AG04449 (cell line): ENCODE results near the gene IDH2.

ENCODE experiments used
- CTCF ChIA-PET: fragments of 350-600 bp; formaldehyde crosslinking; extraction: SDS; loops from one replicate; lab custom pipeline; 2021; ENCODE audit warnings: antibody characterized with exemption; lab: Yijun Ruan, JAX
- POLR2A ChIA-PET: fragments of 400-600, 350-600 bp; formaldehyde crosslinking; extraction: SDS; loops from one replicate; lab custom pipeline; 2020; ENCODE audit warnings: antibody characterized with exemption, inconsistent platforms; lab: Yijun Ruan, JAX
- DNase-seq: peaks from one replicate; pipeline ENCODE4 v3.0.0-alpha.2; 2010; ENCODE audit warnings: low read depth, low spot score
- H3K4me3 ChIP-seq: 2 replicates; pipeline ENCODE4 v1.5.1; 2011; ENCODE audit warnings: low read depth, mild to moderate bottlenecking, control low read depth, low read length
- TF ChIP-seq, protein P1 (sequence below): IDR thresholded peaks from one replicate; pipeline ENCODE4 v1.5.1; 2011; ENCODE audit warnings: mild to moderate bottlenecking, moderate library complexity, low read length, control low read depth, inconsistent platforms; ENCODE audit not compliant: insufficient read depth; ENCODE audit errors: missing control alignments

Gene IDH2

DNA sequence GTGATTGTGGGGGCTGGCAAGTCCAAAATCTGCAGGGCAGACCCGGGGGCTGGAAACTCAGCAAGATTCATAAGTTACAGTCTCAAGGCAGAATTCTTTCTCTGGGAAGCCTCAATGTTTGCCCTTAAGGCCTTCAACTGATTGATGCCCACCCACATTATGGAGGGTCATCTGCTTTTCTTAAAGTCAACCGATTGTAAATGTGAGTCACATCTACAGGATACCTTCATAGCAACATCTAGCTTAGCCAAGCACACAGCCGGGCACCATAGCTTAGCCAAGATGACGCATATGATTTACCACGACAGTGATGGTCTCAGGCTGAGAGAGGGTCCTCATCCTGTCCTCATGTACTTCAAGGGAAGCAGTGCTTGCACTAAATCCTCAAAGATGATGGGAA, 43.5 kb downstream of the IDH2 start:
- ChIA-PET CTCF (no interaction called here), POLR2A (no interaction called here)
- H3K4me3 ChIP-seq: no peak overlapping the region
- no peak for DNase-seq
- TF ChIP-seq, protein P1, sequence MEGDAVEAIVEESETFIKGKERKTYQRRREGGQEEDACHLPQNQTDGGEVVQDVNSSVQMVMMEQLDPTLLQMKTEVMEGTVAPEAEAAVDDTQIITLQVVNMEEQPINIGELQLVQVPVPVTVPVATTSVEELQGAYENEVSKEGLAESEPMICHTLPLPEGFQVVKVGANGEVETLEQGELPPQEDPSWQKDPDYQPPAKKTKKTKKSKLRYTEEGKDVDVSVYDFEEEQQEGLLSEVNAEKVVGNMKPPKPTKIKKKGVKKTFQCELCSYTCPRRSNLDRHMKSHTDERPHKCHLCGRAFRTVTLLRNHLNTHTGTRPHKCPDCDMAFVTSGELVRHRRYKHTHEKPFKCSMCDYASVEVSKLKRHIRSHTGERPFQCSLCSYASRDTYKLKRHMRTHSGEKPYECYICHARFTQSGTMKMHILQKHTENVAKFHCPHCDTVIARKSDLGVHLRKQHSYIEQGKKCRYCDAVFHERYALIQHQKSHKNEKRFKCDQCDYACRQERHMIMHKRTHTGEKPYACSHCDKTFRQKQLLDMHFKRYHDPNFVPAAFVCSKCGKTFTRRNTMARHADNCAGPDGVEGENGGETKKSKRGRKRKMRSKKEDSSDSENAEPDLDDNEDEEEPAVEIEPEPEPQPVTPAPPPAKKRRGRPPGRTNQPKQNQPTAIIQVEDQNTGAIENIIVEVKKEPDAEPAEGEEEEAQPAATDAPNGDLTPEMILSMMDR: no peak

DNA sequence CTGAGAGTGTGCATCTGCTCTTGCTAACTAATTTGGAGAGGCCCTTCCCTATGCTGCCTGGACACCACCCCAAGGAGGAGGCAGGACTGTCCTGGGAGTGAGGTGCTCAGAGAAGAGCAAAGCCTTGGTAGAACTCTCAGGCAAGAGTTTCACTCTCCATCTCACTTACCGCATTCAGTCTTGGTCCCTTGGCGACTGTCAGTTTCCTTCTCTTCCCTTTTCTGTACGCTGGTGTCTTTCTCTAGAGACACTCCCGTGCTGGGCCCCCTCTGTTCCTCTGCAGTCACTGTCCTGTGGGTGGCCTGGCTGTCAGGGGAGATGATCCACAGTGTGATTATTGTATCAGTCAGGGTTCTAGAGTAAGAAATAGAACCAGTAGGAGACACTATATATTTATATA, 44.0 kb downstream of the IDH2 start:
- CTCF ChIA-PET: no interaction called here
- no peak overlapping the region for H3K4me3 ChIP-seq
- POLR2A ChIA-PET: no interaction called here
- TF ChIP-seq, protein P1: no peak
- no peak for DNase-seq

DNA sequence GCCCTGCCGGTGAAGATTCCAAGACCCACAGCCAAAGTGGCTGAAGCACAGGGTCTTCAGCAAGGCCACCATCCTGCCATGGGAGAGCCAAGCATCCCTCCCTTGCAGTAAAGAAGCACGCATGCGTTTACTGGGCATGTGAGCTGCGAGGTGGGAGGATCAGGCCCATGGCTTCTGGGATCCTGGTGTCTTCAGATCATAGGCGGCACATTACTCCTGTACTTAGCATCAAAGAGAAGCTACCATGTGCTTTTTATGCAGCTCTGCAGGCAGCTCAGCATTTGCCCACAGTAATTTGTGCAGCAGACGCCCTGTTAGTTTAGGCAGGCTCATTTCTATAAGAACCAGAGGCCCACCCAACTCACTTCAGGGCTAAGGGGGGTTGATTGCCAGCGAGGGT, 45.7 kb downstream of the IDH2 start:
- POLR2A ChIA-PET: no interaction called here

DNA sequence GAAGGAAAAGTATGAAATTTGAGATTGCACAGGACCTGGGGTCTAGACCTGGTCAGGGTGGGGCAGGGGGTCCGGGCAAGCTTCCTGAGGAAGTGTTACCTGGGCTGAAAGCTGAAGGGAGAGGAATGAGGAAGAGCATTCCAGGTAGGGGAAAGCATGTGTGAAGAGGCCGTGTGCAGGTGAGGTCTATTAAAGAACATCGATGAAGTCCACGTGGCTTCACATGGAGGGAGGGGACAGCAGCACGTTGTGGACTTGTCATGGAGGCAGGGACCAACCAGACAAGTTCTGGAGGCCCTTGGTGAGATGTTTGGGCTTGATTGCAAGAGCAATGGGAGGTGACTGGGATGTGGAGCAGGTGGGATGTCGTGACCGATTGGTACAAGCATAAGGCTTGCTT, 47.1 kb downstream of the IDH2 start:
- POLR2A ChIA-PET: no interaction called here
- CTCF ChIA-PET: interaction anchor here (1.0 to 1.7 kb wide), 4 partner anchors 16 to 145 kb away, joined by 3 to 12 read pairs (median 4); no protein-coding TSS in a partner anchor
- DNase-seq: no peak

More for the DNA sequence above, 45.7 kb downstream of the IDH2 start:
- H3K4me3 ChIP-seq: no peak overlapping the region
- CTCF ChIA-PET: interaction anchor here (1.7 kb wide), 1 partner anchor 15 kb away, joined by 10 read pairs; no protein-coding TSS in a partner anchor
- TF ChIP-seq, protein P1: no peak
- no peak for DNase-seq

DNA sequence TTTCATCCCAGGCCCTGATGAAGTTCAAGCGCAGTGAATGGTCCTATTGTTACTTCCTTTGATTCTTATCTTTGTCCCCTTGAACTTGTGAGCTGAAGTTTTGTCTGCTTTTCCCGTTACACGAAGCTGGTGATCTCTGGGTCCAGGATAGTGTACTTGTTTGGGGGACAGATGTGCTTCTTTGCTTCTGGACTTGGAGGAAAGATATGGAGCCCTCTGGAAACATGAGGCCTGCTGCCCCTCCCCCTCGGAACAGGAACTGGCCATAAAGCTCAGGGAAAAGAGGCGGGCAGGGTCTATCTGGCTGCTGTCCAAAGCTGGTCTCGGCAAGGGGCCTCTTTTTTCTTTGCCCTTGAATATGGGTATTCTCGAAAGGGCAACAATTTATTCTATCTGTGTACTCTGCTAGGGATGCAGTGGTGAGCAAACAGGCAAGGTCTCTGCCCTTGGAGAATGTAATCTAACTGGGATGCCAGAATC, 47.6 kb downstream of the IDH2 start:
- no peak for DNase-seq
- TF ChIP-seq, protein P1: no peak
- no peak overlapping the region for H3K4me3 ChIP-seq
- POLR2A ChIA-PET: no interaction called here
- CTCF ChIA-PET: interaction anchor here (1.0 to 1.7 kb wide), 4 partner anchors 17 to 144 kb away, joined by 3 to 12 read pairs (median 4); no protein-coding TSS in a partner anchor

More for the DNA sequence above, 47.1 kb downstream of the IDH2 start:
- TF ChIP-seq, protein P1: no peak
- no peak overlapping the region for H3K4me3 ChIP-seq

DNA sequence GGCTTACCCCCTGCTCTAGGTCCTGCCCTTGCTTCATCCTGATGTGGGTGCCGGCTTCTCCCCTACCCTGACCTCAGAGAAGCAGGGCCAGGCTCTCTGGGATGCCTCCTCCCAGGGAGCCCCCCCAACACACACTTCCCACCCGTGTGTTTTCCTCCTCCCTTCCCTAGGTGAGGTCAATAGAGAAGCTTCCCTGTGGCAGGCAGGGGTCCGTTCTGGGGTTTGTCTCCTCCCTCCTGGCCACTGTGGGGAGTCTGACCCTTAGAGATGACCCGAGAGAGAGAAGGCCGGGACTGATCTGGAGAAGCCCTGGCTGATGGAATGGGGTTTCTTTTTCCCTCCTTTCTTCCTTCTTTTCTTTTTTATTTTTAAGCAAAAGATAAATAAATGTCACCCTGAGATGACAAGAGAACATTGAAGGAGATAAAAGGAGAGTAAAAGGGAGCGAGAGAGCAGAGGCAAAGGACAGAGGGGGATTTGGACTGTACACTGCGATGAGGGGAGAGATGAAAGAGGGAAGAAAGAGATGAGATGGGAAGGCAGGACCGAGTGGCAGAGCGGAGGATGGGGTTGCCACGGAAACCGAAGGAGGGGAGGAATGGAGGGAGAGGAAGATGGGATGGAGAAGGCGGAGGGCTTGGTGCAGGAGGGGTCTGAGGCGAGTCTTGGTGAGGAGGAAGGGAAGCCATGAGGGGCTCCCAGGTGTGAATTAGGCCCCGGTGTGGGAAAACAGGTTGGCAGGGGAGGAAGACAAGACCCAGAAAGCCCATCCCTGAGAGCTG, 48.4 kb downstream of the IDH2 start:
- POLR2A ChIA-PET: no interaction called here
- no peak overlapping the region for H3K4me3 ChIP-seq
- CTCF ChIA-PET: interaction anchor here (1.0 to 1.9 kb wide), 5 partner anchors 17 to 143 kb away, joined by 3 to 12 read pairs (median 4); no protein-coding TSS in a partner anchor
- TF ChIP-seq, protein P1: no peak
- no peak for DNase-seq
